Retina (tissue), 1 donor: Measurements from ENCODE around the gene TIMP2.

ENCODE experiments used
- DNase-seq: peaks from one replicate; pipeline ENCODE4 v3.0.0-alpha.2; 2016

TIMP2 gene

DNA sequence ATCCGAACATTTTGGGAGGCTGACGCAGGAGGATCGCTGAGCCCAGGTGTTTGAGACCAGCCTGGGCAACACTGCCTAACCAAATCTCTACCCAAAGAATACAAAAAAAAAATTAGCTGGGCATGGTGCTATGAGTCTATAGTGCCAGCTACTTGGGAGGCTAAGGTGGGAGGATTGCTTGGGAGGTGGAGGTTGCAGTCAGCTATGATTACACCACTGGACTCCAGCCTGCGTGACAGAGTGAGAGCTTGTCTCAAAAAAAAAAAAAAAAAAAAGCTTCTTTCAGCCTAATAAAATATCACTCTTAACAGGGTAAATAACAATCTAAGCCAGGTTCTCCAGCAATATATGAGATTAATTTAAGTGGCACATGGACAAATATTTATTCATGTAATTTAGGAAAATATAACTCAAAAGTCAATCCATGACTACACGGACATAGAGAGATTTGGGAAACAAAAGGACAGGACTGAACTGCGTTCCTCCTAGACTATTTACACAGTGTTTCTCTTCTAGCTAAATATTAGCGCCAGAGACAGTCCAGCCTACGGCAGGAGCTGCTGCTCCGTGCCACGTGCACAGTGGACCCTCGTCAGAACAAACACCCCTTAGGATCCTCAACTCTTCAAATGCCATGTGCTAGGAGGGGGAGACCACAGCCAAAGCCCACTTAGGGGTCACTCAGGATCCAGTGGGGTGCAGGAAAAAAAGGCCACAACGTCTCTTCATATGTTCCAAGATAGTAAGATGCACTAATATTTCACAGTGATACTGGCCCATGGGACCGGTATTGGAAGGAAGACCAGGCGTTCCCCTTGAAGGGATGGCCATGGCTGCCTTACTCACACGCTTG is 93.3 kb downstream of the TIMP2 start:
- DNase-seq = no peak

DNA sequence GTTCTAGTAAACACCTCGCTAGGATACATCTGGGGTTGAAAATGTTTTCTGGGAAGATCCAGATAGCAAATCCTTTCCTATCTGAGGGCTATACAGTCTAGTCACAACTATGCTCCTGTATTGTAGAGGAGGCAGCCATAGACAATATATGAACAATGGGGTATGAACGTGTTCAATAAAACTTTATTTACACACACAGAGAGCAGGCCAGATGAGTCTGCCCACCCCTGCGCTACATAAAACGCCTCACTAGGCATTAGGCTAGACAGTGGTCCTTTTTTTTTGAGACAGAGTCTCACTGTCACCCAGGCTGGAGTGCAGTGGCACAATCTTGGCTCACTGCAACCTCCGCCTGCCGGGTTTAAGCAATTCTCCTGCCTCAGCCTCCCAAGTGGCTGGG is 95.7 kb downstream of the TIMP2 start:
- DNase-seq = no peak

DNA sequence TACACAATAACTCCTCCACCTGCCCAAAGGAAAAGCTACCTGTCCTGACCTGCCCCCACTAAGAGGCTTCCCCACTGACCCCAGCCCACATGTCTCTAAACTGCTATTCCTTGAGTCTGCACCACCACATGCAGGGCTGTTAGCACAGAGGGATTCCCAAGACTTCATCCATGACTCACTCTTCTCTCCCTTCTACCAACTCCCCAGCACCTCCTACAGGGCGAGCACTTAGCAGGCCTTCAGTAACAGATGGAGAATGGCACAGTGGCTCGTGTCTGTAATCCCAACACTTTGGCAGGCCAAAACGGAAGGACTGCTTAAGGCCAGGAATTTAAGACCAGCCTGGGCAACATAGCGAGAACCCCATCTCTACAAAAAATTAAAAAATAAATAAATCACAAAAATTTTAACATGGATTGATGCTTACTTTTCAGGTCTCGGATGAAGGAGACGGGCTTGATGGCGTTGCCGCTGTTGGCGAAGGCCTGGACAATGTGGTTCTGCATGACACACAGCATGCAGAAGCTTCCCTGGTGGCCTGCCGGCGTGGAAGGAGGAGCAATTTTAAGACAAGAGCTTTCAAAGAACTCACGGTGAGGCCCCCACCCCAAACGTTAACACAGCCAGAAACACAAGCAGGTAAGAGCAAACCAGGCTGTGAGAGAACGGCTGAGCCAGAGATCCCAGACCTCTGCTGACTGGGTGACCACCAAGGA is 96.6 kb downstream of the TIMP2 start:
- no peak for DNase-seq

DNA sequence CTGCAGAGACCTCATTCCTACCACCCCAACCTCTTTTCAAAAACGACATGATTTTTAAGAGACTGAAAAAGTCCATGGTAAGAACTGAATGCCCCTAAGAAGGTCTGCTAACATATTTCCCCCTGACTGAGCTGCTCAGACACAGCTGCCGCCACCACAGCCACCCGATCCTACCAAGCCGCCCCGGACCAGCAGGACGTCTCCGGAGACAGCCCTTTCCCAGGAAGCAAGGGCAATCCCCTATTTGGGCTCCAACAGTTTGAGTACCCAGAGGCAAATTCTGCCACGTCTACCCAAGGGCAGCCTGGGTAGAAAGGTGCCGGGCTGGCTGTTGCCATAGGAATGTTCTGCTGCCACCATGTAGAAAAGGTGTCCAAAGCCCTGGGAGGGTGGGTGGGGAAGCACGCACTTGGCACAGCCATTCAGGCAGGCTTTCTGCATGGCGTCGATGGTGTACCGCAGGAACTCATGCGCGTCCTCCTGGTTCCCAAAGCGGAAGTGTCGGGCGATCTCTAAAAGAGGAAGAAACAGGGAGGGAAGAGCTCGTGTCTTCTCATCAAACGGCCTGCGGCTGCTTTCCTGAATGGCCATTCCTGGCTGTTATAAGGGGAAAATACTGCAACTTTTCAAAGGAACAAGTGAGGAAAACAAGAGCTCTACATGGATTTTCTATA is 98.2 kb downstream of the TIMP2 start:
- DNase-seq = no peak

DNA sequence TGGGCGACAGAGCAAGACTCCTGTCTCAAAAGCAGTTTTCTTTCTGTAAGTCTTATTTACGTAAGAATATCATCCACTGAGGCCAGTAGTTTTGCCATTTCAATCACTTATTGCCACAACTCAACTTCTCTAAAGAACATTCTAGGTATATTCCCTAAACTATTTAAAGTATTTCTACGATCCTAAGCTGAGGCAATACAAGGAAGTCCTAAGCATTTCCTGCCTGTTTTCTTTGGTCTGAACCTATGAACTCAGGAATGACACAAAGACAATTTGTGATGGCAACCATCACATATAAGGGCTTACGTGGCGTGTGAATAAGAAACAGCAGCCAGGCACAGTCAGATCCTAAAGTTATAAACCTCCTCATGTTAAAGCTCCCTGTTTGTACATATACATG is 98.8 kb downstream of the TIMP2 start:
- DNase-seq = no peak

DNA sequence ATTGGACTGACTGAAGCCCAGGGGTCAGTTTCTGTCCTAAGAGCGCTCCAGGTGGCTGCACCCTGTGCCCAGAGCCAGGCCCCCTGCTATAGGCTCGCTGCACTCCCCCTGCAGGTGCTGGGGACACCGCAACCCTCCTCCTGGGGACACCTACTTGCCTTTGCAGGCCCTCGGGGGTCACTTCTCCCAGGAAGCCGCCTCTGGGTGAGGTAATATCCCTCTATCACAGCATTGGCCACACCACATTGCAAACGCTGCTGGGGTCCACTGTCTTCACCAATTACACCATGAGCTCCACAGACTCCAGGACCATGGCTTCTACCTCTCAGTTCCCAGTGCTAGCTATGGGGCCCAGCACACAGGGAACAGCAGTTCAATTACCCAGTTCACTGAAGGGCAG is 99.5 kb downstream of the TIMP2 start:
- DNase-seq = no peak

DNA sequence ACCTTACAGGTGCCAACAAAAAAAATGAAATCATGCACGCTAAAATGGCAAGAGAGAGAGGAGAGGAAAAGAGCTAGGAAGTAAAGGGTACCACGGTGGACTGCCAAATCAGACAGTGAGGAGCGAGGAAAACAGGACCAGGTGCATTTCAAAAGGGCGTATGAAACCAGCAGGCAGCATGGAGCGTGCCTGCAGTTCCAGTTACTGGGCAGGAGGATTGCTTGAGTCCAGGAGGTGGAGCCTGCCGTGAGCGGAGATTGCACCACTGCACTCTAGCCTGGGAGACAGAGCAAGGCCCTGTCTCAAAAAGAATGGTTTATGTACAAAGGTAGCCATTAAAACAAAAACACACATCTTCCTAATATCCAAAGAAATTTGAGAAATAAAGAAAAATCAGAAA is 100.9 kb downstream of the TIMP2 start:
- DNase-seq = no peak

DNA sequence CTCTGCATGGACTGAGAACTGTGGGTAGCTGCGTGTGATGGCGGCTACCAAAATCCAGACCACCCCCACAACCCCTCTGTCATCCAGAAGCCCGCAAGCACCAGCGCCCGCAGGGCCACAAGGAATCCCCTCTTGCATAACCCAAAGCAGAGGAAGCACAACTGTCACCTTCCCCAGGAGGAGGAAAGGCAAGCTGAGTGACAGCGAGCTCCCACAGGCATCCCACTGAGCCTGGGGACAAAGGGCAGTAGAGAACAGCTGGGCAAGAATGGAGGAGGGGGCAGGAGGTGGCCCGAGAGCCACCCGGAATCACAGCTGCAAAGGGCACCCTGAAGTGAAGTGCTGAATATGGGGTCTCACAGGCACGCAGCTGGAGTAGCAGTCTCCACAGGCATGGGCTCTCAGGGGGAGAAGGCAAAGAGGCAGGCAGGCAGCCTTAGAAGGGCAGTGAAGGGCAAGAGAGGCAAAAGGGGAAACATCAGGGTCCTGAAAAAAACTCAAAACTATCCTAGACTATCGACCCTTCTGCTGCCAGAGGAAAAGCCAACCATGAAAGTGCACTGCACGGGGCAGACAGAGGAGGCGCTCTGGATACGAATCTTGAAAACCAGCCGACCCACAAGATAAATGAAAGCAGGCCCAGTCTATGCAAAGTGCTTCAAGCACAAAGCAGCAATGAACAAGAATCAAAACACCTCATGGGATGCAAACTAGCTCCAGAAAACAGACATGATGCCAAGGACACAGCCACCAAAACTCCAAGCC is 101.7 kb downstream of the TIMP2 start:
- no peak for DNase-seq

DNA sequence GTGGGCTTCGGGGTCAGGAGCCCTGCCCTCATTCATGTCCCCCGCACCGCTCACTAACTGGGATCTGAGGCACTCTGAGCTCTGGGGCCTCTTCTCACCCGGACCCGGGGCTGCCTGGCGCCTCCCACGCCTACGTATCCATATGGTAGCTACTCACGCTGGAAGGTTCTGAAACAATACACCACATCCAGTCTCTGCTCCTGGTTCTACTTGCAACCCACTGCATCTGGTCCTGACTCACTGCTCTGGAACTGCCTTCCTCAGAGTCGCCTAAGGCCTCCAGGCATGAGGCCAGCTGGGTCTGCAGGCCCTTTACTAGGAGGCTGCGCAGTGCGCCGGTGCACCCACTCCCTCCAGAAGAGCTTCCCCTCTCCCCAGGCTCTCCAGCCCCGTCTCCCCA is 102.6 kb downstream of the TIMP2 start:
- DNase-seq = no peak

DNA sequence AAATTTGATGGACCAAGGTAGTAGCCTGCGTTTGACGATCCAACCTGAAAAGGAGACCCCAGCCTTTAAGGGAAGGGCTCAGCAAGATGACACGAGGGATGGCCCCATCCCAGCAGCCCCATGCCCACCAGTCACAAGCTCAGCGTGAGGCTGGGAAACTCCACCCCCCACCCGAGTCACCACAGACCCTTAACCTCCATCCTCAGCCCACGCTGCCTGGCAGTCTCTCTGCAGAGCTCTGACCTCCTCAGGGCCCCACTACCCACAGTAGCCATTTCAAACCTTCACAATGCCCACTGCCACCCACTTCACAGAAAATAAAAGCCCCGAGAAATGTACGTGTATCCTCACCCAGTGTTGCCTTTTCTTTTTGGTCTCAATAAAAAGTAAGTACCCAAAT is 103.2 kb downstream of the TIMP2 start:
- no peak for DNase-seq

DNA sequence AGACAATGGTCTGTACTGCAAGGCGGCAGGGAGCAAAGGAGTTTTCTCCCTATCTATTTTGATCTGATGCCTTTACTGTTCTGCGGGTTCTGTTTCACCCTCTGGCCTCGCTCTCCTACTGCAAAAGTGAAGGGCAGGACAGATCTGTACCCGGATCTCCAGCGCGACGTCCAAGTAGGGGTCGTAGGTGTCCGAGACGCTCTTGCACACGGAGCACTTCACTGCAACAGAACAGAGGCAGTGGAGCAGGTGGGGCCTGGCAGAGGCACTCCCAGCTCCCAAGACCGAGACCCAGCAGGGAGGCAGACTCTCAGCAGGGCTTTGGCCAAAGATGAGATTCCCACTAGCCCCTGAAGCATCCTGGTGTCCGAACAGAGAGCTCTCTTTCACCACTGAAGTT is 104.3 kb downstream of the TIMP2 start:
- DNase-seq = no peak

DNA sequence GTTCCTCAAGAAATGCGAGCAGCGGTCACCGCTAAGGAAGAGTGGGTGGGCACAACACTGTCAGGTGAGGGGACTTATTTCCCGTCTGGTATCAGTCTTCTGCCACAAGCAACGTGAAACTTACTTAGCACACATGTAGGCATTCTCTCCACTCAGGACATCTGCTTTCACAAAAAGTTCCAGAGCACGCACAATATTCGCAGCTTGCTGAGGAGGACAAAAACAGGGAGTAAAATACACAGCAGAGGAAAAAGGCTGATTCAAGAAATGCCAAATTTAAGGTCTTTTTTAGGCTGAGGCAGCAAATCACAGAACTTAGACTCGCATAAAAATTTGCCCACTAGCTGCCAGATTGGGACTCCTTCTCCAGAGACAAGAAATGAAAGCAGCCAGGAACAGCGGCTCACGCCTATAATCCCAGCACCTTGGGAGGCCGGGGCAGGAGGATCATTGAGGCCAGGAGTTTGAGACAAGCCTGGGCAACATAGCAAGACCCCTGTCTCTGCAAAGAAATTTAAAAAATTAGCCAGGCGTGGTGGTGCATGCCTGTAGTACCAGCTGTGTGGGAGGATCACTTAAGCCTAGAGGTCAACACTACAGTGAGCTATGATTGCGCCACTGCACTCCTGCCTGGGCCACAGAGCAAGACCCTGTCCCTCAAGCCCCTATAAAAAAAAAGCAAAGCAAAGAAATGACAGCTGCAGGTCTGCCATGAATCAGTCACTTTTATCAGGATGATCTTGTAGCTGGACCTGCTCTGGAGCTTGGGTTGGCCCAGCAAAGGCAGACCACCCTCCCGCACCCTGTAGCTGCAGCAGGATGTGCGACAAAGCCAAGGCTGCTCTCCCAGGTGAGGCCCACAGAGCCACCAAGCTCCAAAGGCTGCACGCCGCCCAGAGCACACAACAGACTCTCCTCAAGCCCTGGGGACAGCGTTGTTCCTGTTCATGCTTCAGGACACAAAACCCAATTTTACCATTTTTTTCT is 105.1 kb downstream of the TIMP2 start:
- DNase-seq = no peak

DNA sequence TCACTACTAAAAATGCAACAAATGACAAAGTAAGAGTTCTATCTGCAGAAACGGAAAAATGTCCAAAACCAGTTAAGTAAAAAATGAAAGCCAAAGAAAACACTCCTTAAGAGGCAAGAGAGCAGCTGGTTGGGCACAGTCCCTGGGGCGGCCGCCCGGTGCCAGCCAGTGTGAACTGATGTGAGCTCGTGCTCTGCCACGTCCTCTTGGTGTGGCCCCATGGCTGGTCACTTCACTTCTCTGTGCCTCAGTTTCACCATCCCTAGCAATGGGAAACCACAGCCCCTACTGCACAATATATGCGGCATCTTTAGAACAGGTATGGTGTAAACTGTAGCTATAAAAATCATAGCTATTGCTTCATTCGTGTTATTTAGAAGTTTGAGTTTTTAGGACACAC is 105.8 kb downstream of the TIMP2 start:
- DNase-seq = no peak

DNA sequence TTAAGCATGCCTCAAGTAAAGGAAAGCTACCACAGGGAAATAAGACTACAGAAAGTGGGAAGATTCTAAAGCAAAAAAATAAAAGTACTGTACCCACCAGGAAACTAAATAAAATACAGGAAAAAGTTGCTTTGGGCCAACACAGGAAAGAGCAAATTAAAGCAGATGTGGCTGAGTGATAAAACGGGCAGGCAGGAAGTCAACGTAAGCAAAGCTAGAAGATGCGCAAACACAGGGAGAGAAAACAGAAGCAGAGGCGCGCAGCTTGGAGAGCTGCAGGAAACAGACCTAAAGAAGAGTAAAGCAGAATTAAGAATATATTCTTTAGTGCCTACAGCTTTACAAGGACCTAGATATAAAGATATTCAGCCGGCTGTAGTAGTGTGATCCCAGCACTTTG is 106.3 kb downstream of the TIMP2 start:
- no peak for DNase-seq

DNA sequence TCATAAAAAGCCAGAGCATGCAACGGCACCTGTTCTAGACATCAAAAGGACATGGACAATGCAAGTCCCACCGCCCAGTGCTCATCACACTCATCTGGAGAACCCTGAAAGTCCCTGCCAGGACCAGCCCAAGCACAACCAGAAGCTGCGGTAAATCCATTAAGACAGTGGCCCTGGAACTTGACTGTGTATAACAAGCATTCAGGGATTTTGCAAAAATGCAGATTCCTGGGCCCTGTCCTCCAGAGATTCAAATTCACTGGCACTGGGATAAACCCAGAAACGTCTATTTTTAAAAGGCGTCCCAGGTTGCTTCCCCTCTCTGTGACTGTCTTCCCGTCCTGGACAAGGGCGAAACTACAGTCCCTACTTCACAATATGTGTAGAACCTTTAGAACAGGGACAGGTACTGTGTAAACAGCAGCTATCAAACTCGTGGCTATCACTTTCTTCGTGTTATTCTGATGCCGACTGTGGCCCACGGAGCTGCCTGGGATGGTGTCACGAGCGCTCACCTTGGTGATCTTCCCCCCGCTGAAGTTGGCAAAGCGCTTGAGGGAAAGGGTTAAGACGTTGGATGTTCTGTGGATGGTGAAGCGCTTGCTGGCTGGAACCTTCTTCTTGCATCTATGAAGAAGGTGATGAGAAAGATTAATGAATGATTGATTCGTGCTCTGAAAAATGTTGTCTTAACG is 106.9 kb downstream of the TIMP2 start:
- no peak for DNase-seq

DNA sequence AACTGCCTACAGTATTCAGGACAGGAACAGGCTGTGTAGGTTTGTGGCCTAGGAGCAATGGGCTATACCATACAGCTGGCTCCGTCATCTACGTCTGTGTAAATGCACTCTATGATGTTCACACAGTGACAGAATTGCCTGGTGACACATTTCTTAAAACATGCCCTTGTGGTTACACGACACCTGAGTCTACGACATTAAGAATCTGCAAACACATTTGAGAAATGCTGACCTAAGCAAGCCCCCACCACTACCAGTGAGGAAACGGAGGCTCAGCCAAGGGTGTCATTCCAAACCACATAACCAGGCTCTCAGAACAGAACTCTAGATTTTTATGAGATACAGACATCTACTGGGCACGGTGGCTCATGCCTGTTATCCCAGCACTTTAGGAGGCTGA is 108.1 kb downstream of the TIMP2 start:
- no peak for DNase-seq

DNA sequence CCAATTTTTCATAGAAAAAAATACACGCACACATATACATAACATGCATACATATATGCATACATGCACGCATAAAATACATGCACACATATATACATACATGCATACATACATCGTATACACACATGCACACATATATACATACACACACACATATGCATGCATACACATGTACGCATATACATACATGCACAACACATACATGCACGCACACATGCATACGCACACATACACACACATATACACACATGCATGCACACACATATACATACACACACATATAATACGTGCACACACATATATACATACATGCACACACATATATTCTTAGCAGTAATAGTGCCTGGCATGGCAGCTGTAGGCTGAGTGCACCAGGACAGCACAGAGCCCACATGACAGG is 109.5 kb downstream of the TIMP2 start:
- DNase-seq = no peak

DNA sequence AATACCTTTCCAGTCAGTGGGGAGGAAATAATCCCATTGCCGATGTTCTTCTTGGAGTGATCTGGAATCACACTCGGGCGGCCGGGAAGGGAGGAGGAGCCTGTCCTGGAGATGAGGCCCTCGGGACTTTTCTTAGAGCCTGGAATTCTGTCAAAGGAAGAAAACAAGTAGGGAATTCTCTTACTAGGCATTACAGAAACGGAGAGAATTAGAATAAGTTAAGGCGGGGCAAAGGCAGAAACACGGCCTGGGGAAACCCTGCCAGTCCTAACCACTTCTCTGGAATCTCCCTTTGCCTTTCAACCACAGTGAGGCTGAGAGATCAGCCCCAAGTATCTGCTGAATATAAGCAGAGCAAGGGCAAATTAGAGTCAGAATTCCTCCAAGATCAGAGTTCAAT is 112.3 kb downstream of the TIMP2 start:
- DNase-seq = no peak

DNA sequence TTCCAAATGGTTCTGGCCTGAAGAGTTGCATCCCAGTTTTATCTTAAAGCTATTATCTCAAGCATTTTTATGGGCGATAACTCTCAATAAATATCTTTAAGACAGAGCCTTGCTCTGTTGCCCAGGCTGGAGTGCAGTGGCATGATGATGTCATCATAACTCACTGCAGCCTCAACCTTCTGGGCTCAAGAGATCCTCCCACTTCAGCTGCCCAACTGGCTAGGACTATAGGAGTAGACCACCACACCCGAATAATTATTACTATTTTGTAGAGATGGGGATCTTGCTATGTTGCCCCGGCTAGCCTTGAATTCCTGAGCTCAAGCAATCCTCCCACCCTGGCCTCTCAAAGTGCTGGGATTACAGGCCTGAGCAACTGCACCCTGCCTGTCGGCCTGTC is 117.0 kb downstream of the TIMP2 start:
- no peak for DNase-seq

DNA sequence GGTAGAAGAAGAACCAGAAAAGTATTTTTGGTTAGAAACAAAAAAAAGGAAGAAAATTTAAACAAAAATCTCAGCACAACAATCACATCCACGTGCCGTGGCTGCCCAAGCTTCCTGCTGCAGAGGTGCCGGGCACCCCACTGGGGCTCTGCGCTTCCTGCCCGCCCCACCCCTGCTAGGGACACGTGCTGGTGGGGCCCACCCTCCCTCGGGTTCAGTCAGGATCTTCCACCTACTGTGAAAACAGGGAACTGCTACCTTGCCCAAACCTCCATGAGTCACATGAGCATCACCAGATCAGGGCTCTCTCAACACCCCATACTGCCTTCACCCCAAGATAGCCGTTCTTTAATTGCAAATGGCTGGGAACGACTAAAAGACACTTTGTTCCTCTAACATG is 118.7 kb downstream of the TIMP2 start:
- no peak for DNase-seq

DNA sequence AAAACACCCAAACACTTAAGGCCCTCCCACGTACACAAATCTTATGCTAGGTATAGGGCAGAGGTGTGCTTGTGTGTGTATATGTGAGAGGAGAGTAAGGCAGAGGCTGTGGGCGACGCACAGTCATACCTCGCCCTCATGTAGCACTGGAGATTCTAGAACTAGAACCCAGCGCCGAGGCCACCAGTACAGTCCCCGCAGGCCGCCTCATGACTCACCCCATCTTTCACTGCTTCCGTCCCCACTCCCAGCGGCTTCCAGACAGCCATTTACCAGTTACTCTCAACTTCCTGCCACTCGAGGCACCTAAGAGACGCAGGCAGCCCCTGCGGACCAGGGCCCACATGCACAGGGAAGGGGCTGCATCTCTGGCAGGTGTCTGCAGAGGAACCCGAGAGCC is 119.9 kb downstream of the TIMP2 start:
- no peak for DNase-seq
